HG03139 (cell line): ENCODE results near the gene ITGAX.
"Not testable (repeated sequence)": the region's sequence is repeated elsewhere in the genome, so short reads cannot be mapped to it uniquely, and the experiment has no call there.

Source experiments
- ATAC-seq: cut with Tn5 transposase; IDR thresholded peaks from one replicate; pipeline ENCODE4 v1.9.1; 2021; ENCODE audit not compliant: unreplicated experiment

Gene ITGAX

DNA sequence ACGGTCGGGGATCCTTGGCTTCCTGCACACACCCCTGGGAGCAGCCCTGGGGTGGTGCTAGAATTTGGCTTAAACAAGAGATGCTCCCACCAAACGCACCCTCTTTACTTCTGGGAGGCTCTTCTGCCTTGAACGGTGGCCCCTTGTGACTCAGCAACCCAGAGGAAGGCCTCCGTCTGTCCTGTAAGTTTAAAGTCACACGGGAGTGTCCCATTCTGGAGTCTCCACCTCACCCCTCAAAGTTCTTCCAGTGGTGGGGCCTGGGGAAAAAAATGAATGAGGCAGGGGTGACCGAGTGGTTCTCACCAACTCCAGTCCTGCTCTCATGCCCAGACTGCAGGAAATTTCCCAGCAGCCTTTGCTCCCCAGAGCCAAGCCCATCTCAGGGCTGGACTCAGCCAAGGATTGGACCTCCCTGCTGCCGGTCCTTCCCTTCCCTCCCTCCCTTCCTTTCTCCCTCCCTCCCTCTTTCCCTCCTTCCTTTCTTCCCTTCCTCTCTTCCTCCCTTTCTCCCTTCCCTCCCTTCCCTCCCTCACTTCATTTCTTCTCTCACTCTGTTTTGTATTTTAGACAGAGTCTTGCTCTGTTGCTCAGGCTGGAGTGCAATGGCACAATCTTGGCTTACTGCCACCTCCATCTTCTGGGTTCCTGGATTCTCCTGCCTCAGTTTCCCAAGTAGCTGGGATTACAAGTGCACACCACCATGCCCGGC is 49.5 kb downstream of the ITGAX start:
- no peak for ATAC-seq

DNA sequence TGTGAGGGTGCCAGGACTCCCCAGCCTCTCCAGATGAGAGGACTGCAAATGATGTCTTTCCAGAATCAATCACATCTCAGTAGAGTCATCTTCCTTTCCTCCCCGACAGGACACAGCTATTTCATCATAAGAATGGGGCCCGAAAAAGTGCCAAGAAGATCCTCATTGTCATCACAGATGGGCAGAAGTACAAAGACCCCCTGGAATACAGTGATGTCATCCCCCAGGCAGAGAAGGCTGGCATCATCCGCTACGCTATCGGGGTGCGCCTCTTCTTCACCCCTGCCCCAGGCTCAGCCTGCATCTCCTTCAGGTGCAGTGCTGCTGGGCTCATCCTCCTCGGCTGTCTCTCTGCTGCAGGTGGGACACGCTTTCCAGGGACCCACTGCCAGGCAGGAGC is 52.4 kb downstream of the ITGAX start:
- ATAC-seq = no peak

DNA sequence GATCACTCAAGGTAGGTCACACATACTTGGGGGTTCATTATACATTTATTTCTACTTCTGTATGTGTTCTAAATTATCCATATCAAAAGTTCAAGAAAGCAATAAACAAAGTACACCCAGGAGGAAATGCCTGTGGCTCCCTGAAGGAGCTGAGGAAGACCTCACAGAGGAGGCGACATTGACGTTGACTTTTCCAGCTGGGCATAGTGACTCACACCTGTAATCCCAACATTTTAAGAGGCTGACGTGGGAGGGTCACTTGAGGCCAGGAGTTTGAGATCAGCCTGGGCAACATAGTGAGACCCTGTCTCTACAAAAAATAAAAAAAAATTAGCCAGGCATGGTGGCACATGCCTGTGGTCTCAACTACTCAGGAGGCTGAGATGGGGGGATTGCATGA is 54.5 kb downstream of the ITGAX start:
- ATAC-seq = no peak

DNA sequence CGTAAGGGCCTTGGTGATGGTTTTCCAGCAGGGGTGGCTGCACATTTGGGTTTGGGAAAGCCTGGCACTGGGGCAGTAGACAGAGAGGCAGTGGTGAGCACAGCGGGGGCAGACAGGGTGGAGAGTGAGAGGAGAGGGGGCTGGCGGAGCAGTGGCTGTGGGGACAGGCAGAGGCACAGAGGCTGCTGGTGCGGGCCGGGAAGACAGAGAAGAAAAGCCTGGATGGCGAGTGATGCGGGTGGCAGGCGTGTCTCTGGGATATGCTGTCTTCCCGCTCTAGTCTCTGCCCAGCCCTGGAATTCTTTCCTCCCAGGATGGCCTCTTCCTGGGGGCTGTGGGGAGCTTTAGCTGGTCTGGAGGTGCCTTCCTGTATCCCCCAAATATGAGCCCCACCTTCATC is 55.1 kb downstream of the ITGAX start:
- ATAC-seq = no peak

DNA sequence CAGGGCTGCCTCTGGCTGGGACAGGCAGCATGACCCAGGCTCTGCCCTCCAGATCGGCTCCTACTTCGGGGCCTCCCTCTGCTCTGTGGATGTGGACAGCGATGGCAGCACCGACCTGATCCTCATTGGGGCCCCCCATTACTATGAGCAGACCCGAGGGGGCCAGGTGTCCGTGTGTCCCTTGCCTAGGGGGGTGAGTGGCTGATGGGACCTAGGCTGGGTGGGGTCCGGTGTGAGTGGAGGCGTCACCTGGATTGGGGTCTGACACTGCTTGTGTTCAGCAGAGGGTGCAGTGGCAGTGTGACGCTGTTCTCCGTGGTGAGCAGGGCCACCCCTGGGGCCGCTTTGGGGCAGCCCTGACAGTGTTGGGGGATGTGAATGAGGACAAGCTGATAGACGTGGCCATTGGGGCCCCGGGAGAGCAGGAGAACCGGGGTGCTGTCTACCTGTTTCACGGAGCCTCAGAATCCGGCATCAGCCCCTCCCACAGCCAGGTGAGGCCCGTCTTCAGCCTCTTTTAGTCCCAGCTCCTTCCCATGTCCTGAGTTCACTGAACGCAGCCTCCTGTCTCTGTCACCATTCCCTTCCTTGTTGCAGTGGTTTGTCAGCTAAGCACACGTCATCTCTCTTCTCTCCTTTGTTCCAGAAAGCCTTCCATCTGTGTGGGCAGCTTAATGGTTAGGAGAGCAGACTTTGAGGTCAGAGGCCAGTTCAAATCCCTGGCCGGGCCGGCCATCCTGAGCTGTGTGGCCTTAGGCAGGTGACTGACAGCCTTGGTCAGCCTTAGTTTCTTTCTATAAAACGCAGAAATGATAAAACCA is 56.3 kb downstream of the ITGAX start:
- ATAC-seq = no peak

DNA sequence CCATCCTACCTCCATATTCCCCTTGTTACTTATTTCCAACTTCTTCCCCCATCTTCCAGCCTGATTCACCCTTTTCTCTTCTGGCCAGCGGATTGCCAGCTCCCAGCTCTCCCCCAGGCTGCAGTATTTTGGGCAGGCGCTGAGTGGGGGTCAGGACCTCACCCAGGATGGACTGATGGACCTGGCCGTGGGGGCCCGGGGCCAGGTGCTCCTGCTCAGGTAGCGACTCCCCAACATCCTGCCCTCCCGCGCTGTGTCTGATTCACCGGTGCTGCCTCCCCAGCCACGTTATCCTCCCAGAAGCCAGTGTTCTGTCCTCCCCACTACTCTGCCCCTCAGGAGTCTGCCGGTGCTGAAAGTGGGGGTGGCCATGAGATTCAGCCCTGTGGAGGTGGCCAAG is 57.8 kb downstream of the ITGAX start:
- no peak for ATAC-seq

DNA sequence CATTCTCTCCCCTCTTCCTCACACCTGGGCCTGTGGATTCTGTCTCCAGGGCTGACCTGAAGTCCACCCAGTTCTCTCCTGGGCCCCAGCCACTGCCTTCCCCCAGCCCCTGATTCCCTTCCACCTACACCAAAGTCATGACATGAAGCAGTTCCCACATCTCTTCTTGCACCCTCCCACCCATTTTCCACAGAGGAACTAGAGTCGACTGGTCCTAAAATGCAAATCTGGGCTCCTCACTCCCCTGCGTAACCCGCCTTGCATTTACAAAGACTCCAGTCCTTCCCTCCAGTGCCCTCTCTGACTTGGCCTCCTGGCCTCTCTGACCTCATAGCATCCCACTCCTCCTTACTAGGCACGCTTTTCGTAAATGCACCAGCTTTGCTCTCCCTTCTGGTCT is 58.4 kb downstream of the ITGAX start:
- ATAC-seq = no peak

DNA sequence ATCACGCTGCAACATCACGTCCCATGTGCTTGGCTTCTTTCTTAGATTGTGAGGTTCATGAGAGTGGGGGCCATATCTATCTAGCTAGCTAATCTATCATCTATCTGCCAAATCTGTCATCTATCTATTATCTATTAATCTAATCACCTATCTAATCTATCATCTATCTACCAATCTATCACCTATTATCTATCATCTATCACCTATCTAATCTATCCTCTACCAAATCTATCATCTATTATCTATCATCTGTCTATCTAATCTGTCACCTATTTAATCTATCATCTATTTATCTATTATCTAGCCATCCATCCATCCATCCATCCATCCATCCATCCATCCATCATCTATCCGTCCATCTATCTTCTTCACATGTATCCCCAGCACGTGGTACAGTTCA is 59.0 kb downstream of the ITGAX start:
- no peak for ATAC-seq

DNA sequence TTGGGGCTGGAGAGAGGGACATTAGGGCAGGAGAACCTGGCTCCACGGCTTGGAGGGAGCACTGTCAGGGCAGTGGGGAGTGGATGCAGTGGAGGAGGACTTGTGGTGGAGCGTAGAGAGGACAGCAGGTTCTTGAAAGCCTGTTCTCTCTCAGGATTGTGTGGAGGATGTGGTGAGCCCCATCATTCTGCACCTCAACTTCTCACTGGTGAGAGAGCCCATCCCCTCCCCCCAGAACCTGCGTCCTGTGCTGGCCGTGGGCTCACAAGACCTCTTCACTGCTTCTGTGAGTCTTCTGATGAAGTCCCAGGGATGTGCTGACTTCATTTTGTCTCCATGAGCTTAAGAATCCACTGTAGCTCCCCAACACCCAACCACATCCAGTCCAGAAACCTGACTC is 59.7 kb downstream of the ITGAX start:
- no peak for ATAC-seq

DNA sequence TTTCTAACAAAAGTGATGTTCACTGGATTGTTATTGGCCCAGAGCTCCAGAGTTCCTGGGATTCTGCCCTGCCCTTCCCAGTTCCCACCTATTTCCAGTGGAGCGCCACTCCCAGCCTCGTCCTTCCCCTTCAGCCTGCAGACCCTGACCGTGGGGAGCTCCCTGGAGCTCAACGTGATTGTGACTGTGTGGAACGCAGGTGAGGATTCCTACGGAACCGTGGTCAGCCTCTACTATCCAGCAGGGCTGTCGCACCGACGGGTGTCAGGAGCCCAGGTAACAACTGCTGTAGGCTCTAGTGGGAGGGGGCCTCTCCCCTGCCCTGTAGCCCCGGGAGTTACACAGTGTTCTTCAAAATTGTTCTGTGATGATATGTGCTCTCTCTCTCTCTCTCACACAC is 61.4 kb downstream of the ITGAX start:
- ATAC-seq = no peak

DNA sequence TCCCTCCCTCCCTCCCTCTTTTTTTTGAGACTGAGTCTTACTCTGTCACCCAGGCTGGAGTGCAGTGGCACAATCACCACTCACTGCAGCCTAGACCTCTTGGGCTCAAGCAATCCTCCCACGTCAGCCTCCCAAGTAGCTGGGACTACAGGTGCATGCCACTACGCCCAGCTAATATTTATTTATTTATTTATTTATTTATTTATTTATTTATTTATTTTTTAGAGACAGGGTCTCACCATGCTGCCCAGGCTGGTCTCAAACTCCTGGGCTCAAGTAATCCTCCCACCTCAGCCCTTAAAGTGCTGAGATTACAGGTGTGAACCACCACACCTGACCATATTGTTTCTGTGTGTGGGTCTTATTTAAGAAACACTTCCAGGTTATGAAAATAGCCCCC is 62.1 kb downstream of the ITGAX start:
- not testable (repeated sequence) for ATAC-seq

DNA sequence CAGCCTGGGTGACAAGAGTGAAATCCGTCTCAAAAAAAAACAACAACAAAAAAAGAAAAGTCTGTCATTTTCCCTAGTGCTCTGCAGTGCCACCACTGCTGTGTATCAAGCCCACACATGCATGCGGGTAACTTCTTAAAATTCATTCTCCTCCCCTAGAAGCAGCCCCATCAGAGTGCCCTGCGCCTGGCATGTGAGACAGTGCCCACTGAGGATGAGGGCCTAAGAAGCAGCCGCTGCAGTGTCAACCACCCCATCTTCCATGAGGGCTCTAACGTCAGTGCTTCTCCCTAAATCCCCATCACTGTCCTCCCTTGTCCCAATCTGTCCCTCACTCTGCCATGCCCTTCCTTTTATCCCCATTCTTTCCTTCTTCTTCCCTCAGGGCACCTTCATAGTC is 62.9 kb downstream of the ITGAX start:
- no peak for ATAC-seq

DNA sequence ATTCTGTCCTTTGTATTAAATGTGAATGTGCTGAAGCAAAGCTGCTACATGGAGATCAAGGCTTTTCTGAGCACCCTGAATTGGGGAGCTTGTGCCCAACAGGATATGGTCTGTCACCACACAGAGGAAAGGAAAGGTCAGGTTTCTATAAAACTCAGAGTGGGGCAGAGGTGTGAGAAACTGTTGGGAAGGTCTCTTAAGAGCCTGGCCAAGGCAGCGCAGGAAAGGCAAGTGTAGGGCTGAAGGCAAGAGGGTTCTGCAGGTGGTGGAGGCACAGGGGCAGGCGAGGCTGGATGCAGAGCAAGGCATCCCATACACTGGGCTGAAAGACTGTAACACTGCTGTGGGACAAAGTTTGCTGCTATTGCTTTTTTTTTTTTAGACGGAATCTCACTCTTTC is 65.1 kb downstream of the ITGAX start:
- ATAC-seq = no peak

DNA sequence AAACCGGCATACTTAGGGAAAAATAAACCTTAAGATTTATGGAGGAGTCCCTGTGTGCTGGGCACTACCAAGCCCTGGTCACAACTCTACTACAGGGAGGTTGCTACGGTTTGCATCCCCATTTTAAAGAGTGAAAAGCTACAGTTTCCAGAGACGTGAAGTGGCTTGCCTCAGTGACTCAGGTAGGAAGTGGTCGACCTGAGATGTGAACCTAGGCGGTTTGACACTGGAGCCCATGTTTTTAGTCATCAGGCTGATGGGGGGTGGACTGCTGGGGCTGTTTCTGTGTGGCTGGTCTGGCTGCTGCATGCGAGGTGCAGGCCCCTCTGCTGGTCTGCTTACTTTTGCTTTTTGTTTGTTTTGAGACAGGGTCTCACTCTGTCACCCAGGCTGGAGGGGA is 66.6 kb downstream of the ITGAX start:
- no peak for ATAC-seq

DNA sequence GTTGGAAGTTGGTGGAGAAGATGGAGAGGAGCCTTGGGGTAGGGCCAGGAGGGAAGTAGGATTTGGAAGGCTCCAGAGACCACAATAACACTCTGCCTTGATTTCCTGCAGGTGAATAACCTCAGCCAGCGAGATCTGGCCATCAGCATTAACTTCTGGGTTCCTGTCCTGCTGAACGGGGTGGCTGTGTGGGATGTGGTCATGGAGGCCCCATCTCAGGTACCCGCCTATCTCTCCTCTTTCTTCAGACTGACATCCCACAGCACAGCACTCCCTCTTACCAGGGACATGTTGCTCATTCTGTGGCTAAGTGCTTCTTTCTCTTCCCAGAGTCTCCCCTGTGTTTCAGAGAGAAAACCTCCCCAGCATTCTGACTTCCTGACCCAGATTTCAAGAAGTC is 68.3 kb downstream of the ITGAX start:
- no peak for ATAC-seq

DNA sequence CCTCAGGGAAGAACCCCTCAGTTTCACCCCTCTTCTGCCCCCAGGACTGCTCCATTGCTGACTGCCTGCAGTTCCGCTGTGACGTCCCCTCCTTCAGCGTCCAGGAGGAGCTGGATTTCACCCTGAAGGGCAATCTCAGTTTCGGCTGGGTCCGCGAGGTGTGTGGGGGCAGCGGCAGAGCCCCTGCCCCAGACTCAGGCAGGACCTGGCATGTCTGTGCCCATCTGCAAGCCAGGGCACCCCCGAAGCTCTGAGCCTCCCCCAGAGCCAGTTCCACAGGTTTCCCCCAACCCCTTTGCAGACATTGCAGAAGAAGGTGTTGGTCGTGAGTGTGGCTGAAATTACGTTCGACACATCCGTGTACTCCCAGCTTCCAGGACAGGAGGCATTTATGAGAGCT is 68.8 kb downstream of the ITGAX start:
- ATAC-seq = no peak

DNA sequence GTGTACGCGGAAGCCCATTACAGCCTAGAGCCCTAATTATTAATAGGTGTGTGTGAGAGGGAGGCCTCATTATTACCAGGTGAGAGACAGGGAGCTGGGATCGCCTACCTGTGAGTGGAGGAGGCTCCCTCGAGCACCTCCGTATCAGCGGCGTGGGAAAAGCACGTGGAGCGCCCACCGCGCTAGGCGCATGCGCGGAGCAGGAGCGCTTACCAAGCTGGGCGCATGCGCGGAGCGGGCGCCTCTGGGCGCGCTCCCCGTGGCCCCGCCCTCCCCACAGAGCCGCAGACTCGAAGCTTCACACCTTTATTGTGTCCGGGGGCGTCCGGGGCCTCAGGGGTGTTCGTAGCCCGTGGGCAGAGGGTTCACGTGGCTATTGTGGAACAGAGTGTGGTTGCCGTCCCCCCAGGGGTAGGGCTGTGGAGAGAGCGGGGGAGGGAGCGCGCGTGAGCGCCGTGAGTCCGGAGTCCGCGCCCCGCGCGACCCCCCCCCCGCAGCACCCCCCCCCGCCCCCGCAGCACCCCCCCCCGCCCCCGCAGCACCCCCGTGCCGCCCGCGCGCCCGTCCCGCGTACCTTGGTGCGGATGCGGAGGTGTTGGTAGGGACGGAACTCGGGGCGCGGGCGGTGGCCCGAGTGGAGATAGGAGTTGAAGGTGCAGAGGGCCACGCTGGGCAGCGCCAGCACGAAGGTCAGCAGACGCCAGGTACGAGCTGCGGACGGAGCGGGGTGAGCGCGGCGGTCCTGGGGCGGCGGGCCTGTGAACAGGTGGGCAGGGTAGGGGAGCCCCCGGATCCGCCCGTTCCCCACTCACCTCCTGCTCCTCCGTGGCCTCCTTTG is 72.7 kb downstream of the ITGAX start:
- ATAC-seq = no peak

DNA sequence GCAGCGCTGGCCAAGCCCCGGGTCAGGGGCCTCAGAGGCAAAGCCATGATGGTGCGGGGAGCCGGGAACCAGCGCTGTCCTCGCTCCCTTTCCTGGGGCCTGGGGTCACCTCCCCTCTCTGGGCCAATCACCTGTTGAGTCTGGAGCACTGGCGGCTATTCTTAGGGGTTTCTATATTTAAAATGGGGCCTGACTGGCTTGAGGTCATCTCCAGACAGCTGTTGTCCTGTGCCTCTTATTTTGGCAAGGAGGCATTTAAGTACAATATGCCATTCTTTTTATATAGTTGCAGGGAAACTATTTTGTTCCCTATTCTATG is 73.3 kb downstream of the ITGAX start, which contains the start of gene COX6A2:
TSS of gene COX6A2 (minus strand) at position 82 of the 319 bp plus-strand sequence. CDS start at position 47, 35 bp downstream.
- no peak for ATAC-seq

DNA sequence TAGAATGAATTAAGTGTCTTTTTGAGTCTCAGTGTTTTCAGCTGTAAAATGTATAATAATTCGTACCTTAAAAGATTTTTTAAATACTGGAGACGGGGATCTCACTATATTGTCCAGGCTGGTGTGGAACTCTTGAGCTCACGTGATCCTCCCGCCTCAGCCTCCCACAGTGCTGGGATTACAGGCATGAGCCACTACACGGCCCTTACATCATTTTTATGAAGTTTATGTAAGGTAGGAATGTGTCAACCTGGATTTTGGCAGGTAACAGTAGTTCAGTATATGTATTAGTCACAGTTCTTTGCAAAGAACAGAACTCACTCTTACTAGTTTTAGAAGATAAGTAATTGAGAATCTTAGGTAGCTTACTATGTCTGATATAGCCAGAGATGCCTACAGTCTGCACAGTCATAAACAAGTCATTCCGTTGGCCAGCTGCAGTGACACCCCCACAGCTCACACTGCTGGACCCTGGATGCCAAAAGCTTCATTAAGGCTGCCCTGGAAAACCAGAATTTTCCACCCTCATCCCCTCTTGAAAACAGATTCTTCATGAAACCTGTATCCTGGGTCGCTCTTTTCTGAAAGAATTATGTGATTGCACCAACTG is 73.8 kb downstream of the ITGAX start:
- no peak for ATAC-seq

DNA sequence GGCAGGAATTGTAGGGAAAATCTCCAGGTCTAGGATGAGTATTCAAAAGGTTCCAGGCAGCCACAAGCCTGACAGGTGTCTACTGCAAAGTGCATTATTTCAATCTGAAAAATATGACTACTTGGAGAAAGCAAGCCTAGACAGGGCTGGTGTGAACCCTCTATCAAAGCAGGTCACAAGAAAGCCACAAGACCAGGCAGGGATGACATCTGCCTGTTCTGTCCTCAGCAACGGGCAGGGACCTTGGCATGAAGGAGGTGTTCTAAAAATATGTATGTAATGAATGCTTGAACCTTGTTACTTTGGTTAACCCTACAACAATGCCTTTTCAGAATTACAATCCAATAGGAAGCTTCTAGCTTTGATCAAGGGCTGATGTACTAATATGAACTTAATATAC is 74.3 kb downstream of the ITGAX start:
- no peak for ATAC-seq

DNA sequence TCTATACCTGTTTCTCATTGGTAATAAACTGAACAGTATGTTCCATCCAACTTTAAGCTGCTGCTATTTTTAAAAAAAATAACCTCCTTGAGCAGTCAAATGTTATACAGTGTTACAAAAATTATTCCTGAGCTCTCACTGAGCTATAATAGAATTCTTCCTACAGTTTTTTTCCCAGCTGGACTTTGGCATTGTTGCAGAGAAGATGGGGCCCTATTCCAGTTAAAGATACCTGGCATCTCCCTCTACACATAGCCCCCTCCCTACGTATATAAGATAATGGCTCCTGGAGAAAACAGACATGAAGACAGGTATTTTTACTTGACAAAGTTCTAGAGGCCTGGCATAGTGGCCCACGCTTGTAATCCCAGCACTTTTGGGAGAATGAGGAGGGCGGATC is 74.8 kb downstream of the ITGAX start:
- ATAC-seq = no peak
